H9 (cell line): Measurements from ENCODE around the gene ATP1A2. TPM values are rescaled to one million over a fixed set of nuclear protein-coding genes. Genes with fewer than 3 reads are reported as not detected.

Experiments used
- DNase-seq: peaks from one replicate; pipeline ENCODE4 v3.0.0-alpha.2; 2017
- H2AFZ ChIP-seq: one replicate; pipeline ENCODE4 v1.6.1; 2013; ENCODE audit warnings: mild to moderate bottlenecking, low read length, control low read depth, moderate library complexity
- H2AK5ac ChIP-seq: 2 replicates; pipeline ENCODE4 v1.6.1; 2013; ENCODE audit warnings: low read length, control low read depth, mixed read lengths; ENCODE audit not compliant: insufficient read length
- H2BK120ac ChIP-seq: one replicate; pipeline ENCODE4 v1.6.1; 2013; ENCODE audit warnings: low read depth, mild to moderate bottlenecking, low read length, control low read depth, inconsistent platforms; ENCODE audit not compliant: poor library complexity, severe bottlenecking
- H2BK12ac ChIP-seq: 2 replicates; pipeline ENCODE4 v1.6.1; 2013; ENCODE audit warnings: low read length, control low read depth, mixed read lengths, low read depth; ENCODE audit not compliant: insufficient read length
- H2BK15ac ChIP-seq: 2 replicates; pipeline ENCODE4 v1.6.1; 2013; ENCODE audit warnings: low read depth, low read length, control low read depth
- H2BK20ac ChIP-seq: one replicate; pipeline ENCODE4 v1.6.1; 2013; ENCODE audit warnings: low read depth, mild to moderate bottlenecking, low read length, control low read depth, inconsistent platforms; ENCODE audit not compliant: poor library complexity, severe bottlenecking
- H2BK5ac ChIP-seq: 2 replicates; pipeline ENCODE4 v1.6.1; 2013; ENCODE audit warnings: low read length, control low read depth, mixed read lengths; ENCODE audit not compliant: insufficient read length
- H3K14ac ChIP-seq: 2 replicates; pipeline ENCODE4 v1.6.1; 2013; ENCODE audit warnings: low read length, control low read depth; ENCODE audit not compliant: insufficient read depth
- H3K18ac ChIP-seq: 2 replicates; pipeline ENCODE4 v1.6.1; 2013; ENCODE audit warnings: low read depth, mild to moderate bottlenecking, mixed read lengths, low read length, control low read depth; ENCODE audit not compliant: insufficient read length
- H3K23ac ChIP-seq: 2 replicates; pipeline ENCODE4 v1.6.1; 2013; ENCODE audit warnings: low read length, control low read depth, mixed read lengths, low read depth; ENCODE audit not compliant: insufficient read length
- H3K23me2 ChIP-seq: 2 replicates; pipeline ENCODE4 v1.6.1; 2013; ENCODE audit warnings: low read depth, mild to moderate bottlenecking, mixed read lengths, low read length, control low read depth; ENCODE audit not compliant: insufficient read length, poor library complexity, severe bottlenecking
- H3K27ac ChIP-seq: 2 replicates; pipeline ENCODE4 v1.5.1; 2013; ENCODE audit warnings: low read length, control low read depth, mixed read lengths, low read depth; ENCODE audit not compliant: insufficient read length
- H3K27me3 ChIP-seq: 2 replicates; pipeline ENCODE4 v1.6.1; 2013; ENCODE audit warnings: low read length, control low read depth, inconsistent platforms; ENCODE audit not compliant: insufficient read depth
- H3K4ac ChIP-seq: 2 replicates; pipeline ENCODE4 v1.6.1; 2013; ENCODE audit warnings: low read depth, mild to moderate bottlenecking, control low read depth, inconsistent platforms, low read length, moderate library complexity
- H3K4me1 ChIP-seq: 2 replicates; pipeline ENCODE4 v1.6.1; 2013; ENCODE audit warnings: low read length, control low read depth, inconsistent platforms; ENCODE audit not compliant: insufficient read depth
- H3K4me2 ChIP-seq: 2 replicates; pipeline ENCODE4 v1.6.1; 2013; ENCODE audit warnings: low read length, control low read depth, mixed read lengths; ENCODE audit not compliant: insufficient read length, insufficient read depth
- H3K56ac ChIP-seq: 2 replicates; pipeline ENCODE4 v1.6.1; 2013; ENCODE audit warnings: low read depth, mild to moderate bottlenecking, mixed read lengths, low read length, control low read depth; ENCODE audit not compliant: insufficient read length
- H3K79me1 ChIP-seq: 2 replicates; pipeline ENCODE4 v1.6.1; 2013; ENCODE audit warnings: low read depth, mild to moderate bottlenecking, moderate library complexity, low read length, control low read depth, inconsistent platforms; ENCODE audit not compliant: insufficient read depth, poor library complexity, severe bottlenecking
- H3K79me2 ChIP-seq: 2 replicates; pipeline ENCODE4 v1.6.1; 2013; ENCODE audit warnings: low read length, control low read depth, inconsistent platforms; ENCODE audit not compliant: insufficient read depth
- H3K9ac ChIP-seq: 2 replicates; pipeline ENCODE4 v1.6.1; 2013; ENCODE audit warnings: low read length, control low read depth, mixed read lengths; ENCODE audit not compliant: insufficient read length; ENCODE audit errors: extremely low read depth
- H3K9me3 ChIP-seq: one replicate; pipeline ENCODE4 v1.6.1; 2013; ENCODE audit warnings: low read depth, low read length, inconsistent platforms; ENCODE audit not compliant: control insufficient read depth
- H3T11ph ChIP-seq: one replicate; pipeline ENCODE4 v1.6.1; 2013; ENCODE audit warnings: mild to moderate bottlenecking, low read length, control low read depth, inconsistent platforms
- H4K20me1 ChIP-seq: one replicate; pipeline ENCODE4 v1.6.1; 2013; ENCODE audit not compliant: control insufficient read depth, insufficient read length, insufficient read depth
- H4K5ac ChIP-seq: 2 replicates; pipeline ENCODE4 v1.6.1; 2013; ENCODE audit warnings: low read depth, mild to moderate bottlenecking, mixed read lengths, low read length, control low read depth; ENCODE audit not compliant: insufficient read length
- H4K8ac ChIP-seq: replicated peaks from 2 replicates; pipeline ENCODE4 v1.6.1; 2013; ENCODE audit warnings: low read length, control low read depth, mixed read lengths, low read depth; ENCODE audit not compliant: insufficient read length
- H4K91ac ChIP-seq: 2 replicates; pipeline ENCODE4 v1.6.1; 2013; ENCODE audit warnings: low read depth, mild to moderate bottlenecking, moderate library complexity, mixed read lengths, low read length, control low read depth; ENCODE audit not compliant: insufficient read length
- H3K27ac Mint-ChIP-seq, 3 experiments: 2 replicates in 2 of 3; 3 replicates in 1 of 3; pipeline ENCODE4 v1.8.0; 2020 to 2021; ENCODE audit warnings: mixed read lengths in 3 of 3, mild to moderate bottlenecking in 1 of 3, moderate library complexity in 1 of 3
- H3K27me3 Mint-ChIP-seq: 2 replicates; pipeline ENCODE4 v1.8.0; 2021; ENCODE audit warnings: low read depth, mild to moderate bottlenecking, moderate library complexity, mixed read lengths
- H3K36me3 Mint-ChIP-seq, 3 experiments: 2 replicates in 2 of 3; 3 replicates in 1 of 3; pipeline ENCODE4 v1.8.0; 2020 to 2021; ENCODE audit warnings: low read depth in 3 of 3, mixed read lengths in 3 of 3; ENCODE audit not compliant: insufficient read depth in 1 of 3
- H3K4me1 Mint-ChIP-seq, 2 experiments: 2 replicates each; pipeline ENCODE4 v1.8.0; 2020; ENCODE audit warnings: mixed read lengths in 2 of 2
- H3K4me3 Mint-ChIP-seq, 2 experiments: 2 replicates in 1 of 2; 3 replicates in 1 of 2; pipeline ENCODE4 v1.8.0; 2020 to 2021; ENCODE audit warnings: mild to moderate bottlenecking in 2 of 2, mixed read lengths in 2 of 2, moderate library complexity in 1 of 2
- H3K9me3 Mint-ChIP-seq, 2 experiments: 2 replicates in 1 of 2; 3 replicates in 1 of 2; pipeline ENCODE4 v1.8.0; 2020; ENCODE audit warnings: mild to moderate bottlenecking in 2 of 2, mixed read lengths in 2 of 2, moderate library complexity in 1 of 2
- CTCF ChIP-seq: fragments of 200-600 bp; sonication (generic); conservative IDR thresholded peaks from 3 replicates; pipeline ENCODE4 v1.8.0; 2021; ENCODE audit warnings: antibody characterized with exemption, mild to moderate bottlenecking
- WGBS: extraction: QIAGEN DNeasy Blood & Tissue Kit; methylation state at CpG from one replicate; pipeline ENCODE4 v1.1.7; 2013; ENCODE audit warnings: missing lambda C conversion rate, low lambda C conversion rate, mixed read lengths; ENCODE audit not compliant: insufficient read length; ENCODE audit errors: extremely low coverage; 5-methylcytosine and 5-hydroxymethylcytosine counted together
- total RNA-seq: library from RNA; stranded (reverse); gene quantifications from 2 replicates; pipeline ENCODE4 v1.2.1, GENCODE V29; 2021

The ATP1A2 gene
- total RNA-seq, 1 experiment from 2014 or later, result 3.0 TPM

- Histone ChIP-seq H3K79me2 (no peaks in the 10 kb centered on the region), H3K4me1 (peaks cover 12% of the 10 kb centered on the region; the same call in 1 of the 2 replicates), H4K91ac (no peak overlapping the region), H3K18ac (no peak overlapping the region), H2AFZ (no peak overlapping the region), H4K20me1 (no peaks in the 10 kb centered on the region), H3K27ac (no peak overlapping the region), H2BK20ac (no peak overlapping the region), H3K79me1 (no peaks in the 10 kb centered on the region), H3K27me3 (no peaks in the 10 kb centered on the region), H3K23me2 (no peaks in the 10 kb centered on the region), H3K56ac (no peak overlapping the region), H3K14ac (no peak overlapping the region), H2BK5ac (no peak overlapping the region), H2BK120ac (no peak overlapping the region), H3K9me3 (no peaks in the 10 kb centered on the region), H3K23ac (no peak overlapping the region), H3T11ph (no peak overlapping the region), H3K4ac (no peak overlapping the region), H4K8ac (no peak overlapping the region), H2AK5ac (no peak overlapping the region), H4K5ac (no peak overlapping the region), H3K4me2 (peak overlapping the region; percentile 48), H2BK15ac (no peak overlapping the region), H3K9ac (no peak overlapping the region), H2BK12ac (no peak overlapping the region)
- H3K27ac Mint-ChIP-seq, result no peak overlapping the region; a peak in 1 of 7 replicates
- no peaks in the 10 kb centered on the region for H3K9me3 Mint-ChIP-seq
- no peak for DNase-seq
- peaks cover 64 to 73% of the 10 kb centered on the region in 2 experiments for H3K4me1 Mint-ChIP-seq
- no CpG with 5 or more reads among the region's 12 CpGs for WGBS
- H3K27me3 Mint-ChIP-seq, result no peaks in the 10 kb centered on the region; the same call in none of the 2 replicates
- peaks cover 0 to 19% (median 0%) of the 10 kb centered on the region in 3 experiments; a peak in 3 of 7 replicates for H3K36me3 Mint-ChIP-seq
- peak overlapping the region in 1 of 2 experiments; percentile 90; a peak in 3 of 5 replicates for H3K4me3 Mint-ChIP-seq
- TF ChIP-seq CTCF, result no peak
These were observed 956 bp downstream of the ATP1A2 start for GRCh38 chr1:160116283-160117147.
